ENCODE measurements around the gene TMPRSS3.

DNA sequence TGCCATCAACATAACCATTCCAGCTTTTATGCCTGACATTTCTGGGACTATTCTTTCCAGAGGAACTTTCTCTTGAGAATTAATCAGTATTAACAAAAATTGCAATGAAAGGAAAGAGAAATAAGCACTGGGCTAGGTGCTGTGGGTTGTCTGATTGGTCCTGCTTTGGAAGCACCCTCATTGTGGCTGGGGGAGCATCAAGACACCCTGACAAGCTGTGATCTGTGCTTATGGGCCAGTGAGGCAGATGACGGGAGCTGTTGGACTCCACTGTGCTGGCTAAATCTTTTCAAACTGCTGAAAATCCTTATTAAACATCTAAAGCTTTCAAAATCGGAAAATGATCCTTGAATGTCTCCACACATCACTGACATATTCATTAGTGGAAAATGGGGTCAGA lies 27.8 kb upstream of the TMPRSS3 start:
- TF ChIP-seq ZBTB17 (tag by site-specific recombination; IDR thresholded peaks at IDR 0.05) (no peak), ZNF274 (IDR thresholded peaks at IDR 0.05; ENCODE audit: low read length) (no peak), ZNF274 (tag by site-specific recombination; IDR thresholded peaks at IDR 0.05; ENCODE audit: borderline replicate concordance) (no peak)
- TF ChIP-seq, protein P1, sequence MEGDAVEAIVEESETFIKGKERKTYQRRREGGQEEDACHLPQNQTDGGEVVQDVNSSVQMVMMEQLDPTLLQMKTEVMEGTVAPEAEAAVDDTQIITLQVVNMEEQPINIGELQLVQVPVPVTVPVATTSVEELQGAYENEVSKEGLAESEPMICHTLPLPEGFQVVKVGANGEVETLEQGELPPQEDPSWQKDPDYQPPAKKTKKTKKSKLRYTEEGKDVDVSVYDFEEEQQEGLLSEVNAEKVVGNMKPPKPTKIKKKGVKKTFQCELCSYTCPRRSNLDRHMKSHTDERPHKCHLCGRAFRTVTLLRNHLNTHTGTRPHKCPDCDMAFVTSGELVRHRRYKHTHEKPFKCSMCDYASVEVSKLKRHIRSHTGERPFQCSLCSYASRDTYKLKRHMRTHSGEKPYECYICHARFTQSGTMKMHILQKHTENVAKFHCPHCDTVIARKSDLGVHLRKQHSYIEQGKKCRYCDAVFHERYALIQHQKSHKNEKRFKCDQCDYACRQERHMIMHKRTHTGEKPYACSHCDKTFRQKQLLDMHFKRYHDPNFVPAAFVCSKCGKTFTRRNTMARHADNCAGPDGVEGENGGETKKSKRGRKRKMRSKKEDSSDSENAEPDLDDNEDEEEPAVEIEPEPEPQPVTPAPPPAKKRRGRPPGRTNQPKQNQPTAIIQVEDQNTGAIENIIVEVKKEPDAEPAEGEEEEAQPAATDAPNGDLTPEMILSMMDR (tag by site-specific recombination; IDR thresholded peaks at IDR 0.05): no peak
- TF ChIP-seq, protein P2, sequence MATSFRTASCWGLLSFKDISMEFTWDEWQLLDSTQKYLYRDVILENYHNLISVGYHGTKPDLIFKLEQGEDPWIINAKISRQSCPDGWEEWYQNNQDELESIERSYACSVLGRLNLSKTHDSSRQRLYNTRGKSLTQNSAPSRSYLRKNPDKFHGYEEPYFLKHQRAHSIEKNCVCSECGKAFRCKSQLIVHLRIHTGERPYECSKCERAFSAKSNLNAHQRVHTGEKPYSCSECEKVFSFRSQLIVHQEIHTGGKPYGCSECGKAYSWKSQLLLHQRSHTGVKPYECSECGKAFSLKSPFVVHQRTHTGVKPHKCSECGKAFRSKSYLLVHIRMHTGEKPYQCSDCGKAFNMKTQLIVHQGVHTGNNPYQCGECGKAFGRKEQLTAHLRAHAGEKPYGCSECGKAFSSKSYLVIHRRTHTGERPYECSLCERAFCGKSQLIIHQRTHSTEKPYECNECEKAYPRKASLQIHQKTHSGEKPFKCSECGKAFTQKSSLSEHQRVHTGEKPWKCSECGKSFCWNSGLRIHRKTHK (tag by site-specific recombination; IDR thresholded peaks at IDR 0.05): no peak
- TF ChIP-seq, protein P3, sequence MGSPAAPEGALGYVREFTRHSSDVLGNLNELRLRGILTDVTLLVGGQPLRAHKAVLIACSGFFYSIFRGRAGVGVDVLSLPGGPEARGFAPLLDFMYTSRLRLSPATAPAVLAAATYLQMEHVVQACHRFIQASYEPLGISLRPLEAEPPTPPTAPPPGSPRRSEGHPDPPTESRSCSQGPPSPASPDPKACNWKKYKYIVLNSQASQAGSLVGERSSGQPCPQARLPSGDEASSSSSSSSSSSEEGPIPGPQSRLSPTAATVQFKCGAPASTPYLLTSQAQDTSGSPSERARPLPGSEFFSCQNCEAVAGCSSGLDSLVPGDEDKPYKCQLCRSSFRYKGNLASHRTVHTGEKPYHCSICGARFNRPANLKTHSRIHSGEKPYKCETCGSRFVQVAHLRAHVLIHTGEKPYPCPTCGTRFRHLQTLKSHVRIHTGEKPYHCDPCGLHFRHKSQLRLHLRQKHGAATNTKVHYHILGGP (tag by site-specific recombination; IDR thresholded peaks at IDR 0.05): no peak
